ENCODE results near the gene ARHGEF26. TPM values are rescaled to one million over a fixed set of nuclear protein-coding genes. Genes with fewer than 3 reads are reported as not detected.

The ARHGEF26 gene
- total RNA-seq, 1 experiment from 2014 or later = 13.7 TPM

- no peak overlapping the region for H2BK120ac ChIP-seq (ENCODE audit: low read depth, low read length, poor library complexity, severe bottlenecking)
- H3K4ac ChIP-seq (ENCODE audit: low read depth, low read length) = no peak overlapping the region
- no peak overlapping the region for H3K9ac ChIP-seq (ENCODE audit: extremely low read depth, insufficient read length, low read length)
- no peak overlapping the region for H2AK5ac ChIP-seq (ENCODE audit: insufficient read length, low read length)
- no peak for DNase-seq
- no peaks in the 10 kb centered on the region for H3K23me2 ChIP-seq (ENCODE audit: insufficient read length, low read depth, low read length, poor library complexity, severe bottlenecking)
- no peak overlapping the region for H2BK20ac ChIP-seq (ENCODE audit: low read depth, low read length, poor library complexity, severe bottlenecking)
- H3K23ac ChIP-seq (ENCODE audit: insufficient read length, low read depth, low read length) = no peak overlapping the region
- no peaks in the 10 kb centered on the region for H3K79me2 ChIP-seq (ENCODE audit: insufficient read depth, low read length)
- H4K8ac ChIP-seq (replicated peaks; ENCODE audit: insufficient read length, low read depth, low read length) = no peak overlapping the region
- H3K36me3 Mint-ChIP-seq (ENCODE audit: insufficient read depth in 1 of 3, low read depth in 3 of 3) = no peaks in the 10 kb centered on the region
- H4K5ac ChIP-seq (ENCODE audit: insufficient read length, low read depth, low read length) = no peak overlapping the region
- no CpG with 5 or more reads among the region's 2 CpGs for WGBS (ENCODE audit: extremely low coverage, insufficient read length, low lambda C conversion rate)
- no peak overlapping the region for H2BK15ac ChIP-seq (ENCODE audit: low read depth, low read length)
- H2AFZ ChIP-seq (ENCODE audit: low read length) = no peak overlapping the region
- H3K79me1 ChIP-seq (ENCODE audit: insufficient read depth, low read depth, low read length, poor library complexity, severe bottlenecking) = no peaks in the 10 kb centered on the region
- no peaks in the 10 kb centered on the region for H3K9me3 ChIP-seq (ENCODE audit: control insufficient read depth, low read depth, low read length)
- peaks cover 9 to 10% of the 10 kb centered on the region in 2 experiments for H3K4me1 Mint-ChIP-seq
- H3K18ac ChIP-seq (ENCODE audit: insufficient read length, low read depth, low read length) = no peak overlapping the region
- peaks cover 14% of the 10 kb centered on the region for H3K27me3 Mint-ChIP-seq (ENCODE audit: low read depth)
- H3K4me3 Mint-ChIP-seq = no peak overlapping the region
- H4K20me1 ChIP-seq (ENCODE audit: control insufficient read depth, insufficient read depth, insufficient read length) = no peaks in the 10 kb centered on the region
- no peak overlapping the region for H3K14ac ChIP-seq (ENCODE audit: insufficient read depth, low read length)
- H3K56ac ChIP-seq (ENCODE audit: insufficient read length, low read depth, low read length) = no peak overlapping the region
- H3K27ac Mint-ChIP-seq = no peak overlapping the region
- no peaks in the 10 kb centered on the region for H3K4me1 ChIP-seq (ENCODE audit: insufficient read depth, low read length)
- TF ChIP-seq, protein P1, sequence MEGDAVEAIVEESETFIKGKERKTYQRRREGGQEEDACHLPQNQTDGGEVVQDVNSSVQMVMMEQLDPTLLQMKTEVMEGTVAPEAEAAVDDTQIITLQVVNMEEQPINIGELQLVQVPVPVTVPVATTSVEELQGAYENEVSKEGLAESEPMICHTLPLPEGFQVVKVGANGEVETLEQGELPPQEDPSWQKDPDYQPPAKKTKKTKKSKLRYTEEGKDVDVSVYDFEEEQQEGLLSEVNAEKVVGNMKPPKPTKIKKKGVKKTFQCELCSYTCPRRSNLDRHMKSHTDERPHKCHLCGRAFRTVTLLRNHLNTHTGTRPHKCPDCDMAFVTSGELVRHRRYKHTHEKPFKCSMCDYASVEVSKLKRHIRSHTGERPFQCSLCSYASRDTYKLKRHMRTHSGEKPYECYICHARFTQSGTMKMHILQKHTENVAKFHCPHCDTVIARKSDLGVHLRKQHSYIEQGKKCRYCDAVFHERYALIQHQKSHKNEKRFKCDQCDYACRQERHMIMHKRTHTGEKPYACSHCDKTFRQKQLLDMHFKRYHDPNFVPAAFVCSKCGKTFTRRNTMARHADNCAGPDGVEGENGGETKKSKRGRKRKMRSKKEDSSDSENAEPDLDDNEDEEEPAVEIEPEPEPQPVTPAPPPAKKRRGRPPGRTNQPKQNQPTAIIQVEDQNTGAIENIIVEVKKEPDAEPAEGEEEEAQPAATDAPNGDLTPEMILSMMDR (conservative IDR thresholded peaks at IDR 0.05) = no peak
- no peak overlapping the region for H3K27ac ChIP-seq (ENCODE audit: insufficient read length, low read depth, low read length)
- no peak overlapping the region for H2BK5ac ChIP-seq (ENCODE audit: insufficient read length, low read length)
- H4K91ac ChIP-seq (ENCODE audit: insufficient read length, low read depth, low read length) = no peak overlapping the region
- no peak overlapping the region for H3T11ph ChIP-seq (ENCODE audit: low read length)
- no peak overlapping the region for H2BK12ac ChIP-seq (ENCODE audit: insufficient read length, low read depth, low read length)
- H3K4me2 ChIP-seq (ENCODE audit: insufficient read depth, insufficient read length, low read length) = no peak overlapping the region
- H3K9me3 Mint-ChIP-seq = no peaks in the 10 kb centered on the region; a peak in 1 of 5 replicates
- H3K27me3 ChIP-seq (ENCODE audit: insufficient read depth, low read length) = no peaks in the 10 kb centered on the region
These were observed 5.9 kb upstream of the ARHGEF26 start for GRCh38 chr3:154115332-154115731.

Data from H9 (cell line).